K562 (cell line): ENCODE results near the gene ZNF330. TPM values are rescaled to one million over a fixed set of nuclear protein-coding genes. Genes with fewer than 3 reads are reported as not detected.

ENCODE experiments used
- CCNT2 ChIP-seq: IDR thresholded peaks from 2 replicates; pipeline ENCODE4 v1.6.1; 2011; ENCODE audit warnings: borderline replicate concordance, low read depth, mild to moderate bottlenecking, moderate library complexity, mixed read lengths, low read length; ENCODE audit not compliant: insufficient read length; ENCODE audit errors: extremely low read depth
- CREM ChIP-seq: IDR thresholded peaks from 2 replicates; pipeline ENCODE4 v1.6.1; 2014; ENCODE audit warnings: antibody characterized with exemption, low read depth
- EHMT2 ChIP-seq: fragments of 450-650 bp; IDR thresholded peaks from 2 replicates; pipeline ENCODE4 v1.6.1; 2018; ENCODE audit warnings: antibody characterized with exemption
- KAT8 ChIP-seq: fragments of 450-650 bp; IDR thresholded peaks from 2 replicates; pipeline ENCODE4 v1.6.1; 2016; ENCODE audit warnings: low read depth, mild to moderate bottlenecking
- MGA ChIP-seq: fragments of 450-650 bp; IDR thresholded peaks from 2 replicates; pipeline ENCODE4 v1.6.1; 2016; ENCODE audit warnings: mild to moderate bottlenecking, moderate library complexity
- NEUROD1 ChIP-seq: fragments of 150-350 bp; IDR thresholded peaks from 2 replicates; pipeline ENCODE4 v1.6.1; 2014; ENCODE audit warnings: borderline replicate concordance, low read length, low read depth; ENCODE audit not compliant: partially characterized antibody
- NFYB ChIP-seq: IDR thresholded peaks from 2 replicates; pipeline ENCODE4 v1.6.1; 2011; ENCODE audit warnings: mild to moderate bottlenecking, moderate library complexity; ENCODE audit not compliant: insufficient read length; ENCODE audit errors: extremely low read depth
- ZNF174 ChIP-seq: fragments of 250-450 bp; sonication (Bioruptor Pico); IDR thresholded peaks from 2 replicates; pipeline ENCODE4 v1.4.0; 2020; ENCODE audit warnings: mild to moderate bottlenecking
- ZSCAN32 ChIP-seq: fragments of 450-650 bp; formaldehyde crosslinking; IDR thresholded peaks from 2 replicates; pipeline ENCODE4 v1.4.0; 2020; ENCODE audit warnings: mild to moderate bottlenecking, moderate library complexity
- polyA plus RNA-seq, 8 experiments: library from polyadenylated mRNA; depleted of rRNA in 4 of 8; stranded (reverse) in 5 of 8; unstranded in 3 of 8; fragments of >200 nt; fragmentation: Nextera tagmentation in 2 of 8; fragmentation: Illumina TruSeq in 1 of 8; extraction: Ambion mirVana in 2 of 8; extraction: Trizol in 1 of 8; gene quantifications; 2 replicates each; pipeline versions ENCODE4 v1.2.1 to v1.2.3, GENCODE V29; 2011 to 2014; ENCODE audit warnings: inconsistent platforms in 1 of 8, missing spikeins in 1 of 8
- total RNA-seq, 7 experiments: library from RNA; depleted of rRNA in 6 of 7; stranded (reverse); fragments of >200 nt in 6 of 7; fragmentation: Illumina TruSeq in 2 of 7; extraction: Trizol in 2 of 7; gene quantifications; 2 replicates each; pipeline versions ENCODE4 v1.2.1 to v1.2.3, GENCODE V29; 2011 to 2021; ENCODE audit warnings: low replicate concordance in 1 of 7
- TF ChIP-seq, protein P1 (sequence below): fragments of 250-450 bp; sonication (Bioruptor Pico); IDR thresholded peaks from 2 replicates; pipeline ENCODE4 v1.8.0; 2021; ENCODE audit warnings: borderline replicate concordance, mild to moderate bottlenecking, moderate library complexity; ENCODE audit not compliant: poor library complexity, severe bottlenecking
- TF ChIP-seq, protein P2 (sequence below): fragments of 150-350 bp; conservative IDR thresholded peaks from 2 replicates; pipeline ENCODE4 v1.6.1; 2014; ENCODE audit warnings: low read length

Gene ZNF330
- total and polyA plus RNA-seq, 9 of the 15 experiments (the other 6 are each of a cell fraction or from before 2014, with no cell fraction given): 70.0 to 115 (median 92.0) TPM

DNA sequence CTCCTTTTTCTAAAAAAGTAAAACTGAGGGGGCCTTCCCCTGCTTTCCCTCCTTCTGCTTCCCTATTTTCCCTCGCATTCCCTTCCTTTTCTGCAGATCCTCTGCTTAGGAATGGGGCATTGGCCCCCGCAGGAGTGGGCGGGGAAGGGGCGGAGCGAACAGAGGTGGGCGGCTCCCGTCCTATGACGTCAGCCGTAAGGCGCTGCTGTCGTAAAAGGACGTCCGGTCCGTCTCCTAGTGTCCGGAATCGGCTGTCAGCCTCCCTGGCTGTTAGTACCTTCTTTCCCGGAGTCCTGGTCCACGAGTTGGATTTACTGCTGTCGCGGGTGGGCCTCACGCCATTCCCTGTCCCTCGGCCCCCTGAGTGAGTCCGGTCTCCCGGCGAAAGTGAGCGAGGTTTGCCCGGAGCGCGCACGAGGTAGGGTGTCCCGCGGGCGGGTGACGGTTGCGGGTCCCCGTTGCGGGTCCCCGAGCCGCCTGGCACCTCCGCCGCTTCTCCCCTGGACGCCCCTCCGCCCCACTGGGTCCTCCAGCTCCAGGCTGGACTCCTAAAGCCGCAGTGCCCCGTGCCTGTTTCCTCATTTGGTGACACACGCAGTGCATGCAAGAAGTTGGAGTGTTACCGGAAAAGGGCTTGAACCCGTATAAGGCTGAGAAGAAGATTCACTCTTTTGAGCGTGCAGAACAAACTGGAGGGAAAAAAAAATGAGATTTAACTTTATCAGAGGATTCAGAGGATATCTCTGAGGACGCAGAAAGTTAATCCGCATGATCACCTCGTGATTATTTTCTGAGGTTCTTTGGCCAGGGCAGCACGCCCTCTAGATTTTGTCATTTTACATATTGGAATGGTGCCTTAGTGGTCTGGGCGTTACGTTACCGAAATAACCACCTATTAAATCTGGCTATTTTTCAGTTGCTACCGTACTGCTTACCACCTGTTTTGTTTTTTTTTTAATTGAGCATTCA lies at the start of gene ZNF330 (continued):
- TF ChIP-seq MGA: 0 out of 2 replicates have a peak, but pooled peaks have one; percentile 24
- TF ChIP-seq, protein P1, sequence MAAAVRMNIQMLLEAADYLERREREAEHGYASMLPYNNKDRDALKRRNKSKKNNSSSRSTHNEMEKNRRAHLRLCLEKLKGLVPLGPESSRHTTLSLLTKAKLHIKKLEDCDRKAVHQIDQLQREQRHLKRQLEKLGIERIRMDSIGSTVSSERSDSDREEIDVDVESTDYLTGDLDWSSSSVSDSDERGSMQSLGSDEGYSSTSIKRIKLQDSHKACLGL (CRISPR knock-in tag): no peak
- no peak for TF ChIP-seq CCNT2
- TF ChIP-seq EHMT2: 0 out of 2 replicates have a peak, but pooled peaks have one; percentile 5
- no peak for TF ChIP-seq NEUROD1
- TF ChIP-seq ZSCAN32 (CRISPR knock-in tag): no peak
- no peak for TF ChIP-seq ZNF174
- TF ChIP-seq CREM: peak; percentile 97
- TF ChIP-seq, protein P2, sequence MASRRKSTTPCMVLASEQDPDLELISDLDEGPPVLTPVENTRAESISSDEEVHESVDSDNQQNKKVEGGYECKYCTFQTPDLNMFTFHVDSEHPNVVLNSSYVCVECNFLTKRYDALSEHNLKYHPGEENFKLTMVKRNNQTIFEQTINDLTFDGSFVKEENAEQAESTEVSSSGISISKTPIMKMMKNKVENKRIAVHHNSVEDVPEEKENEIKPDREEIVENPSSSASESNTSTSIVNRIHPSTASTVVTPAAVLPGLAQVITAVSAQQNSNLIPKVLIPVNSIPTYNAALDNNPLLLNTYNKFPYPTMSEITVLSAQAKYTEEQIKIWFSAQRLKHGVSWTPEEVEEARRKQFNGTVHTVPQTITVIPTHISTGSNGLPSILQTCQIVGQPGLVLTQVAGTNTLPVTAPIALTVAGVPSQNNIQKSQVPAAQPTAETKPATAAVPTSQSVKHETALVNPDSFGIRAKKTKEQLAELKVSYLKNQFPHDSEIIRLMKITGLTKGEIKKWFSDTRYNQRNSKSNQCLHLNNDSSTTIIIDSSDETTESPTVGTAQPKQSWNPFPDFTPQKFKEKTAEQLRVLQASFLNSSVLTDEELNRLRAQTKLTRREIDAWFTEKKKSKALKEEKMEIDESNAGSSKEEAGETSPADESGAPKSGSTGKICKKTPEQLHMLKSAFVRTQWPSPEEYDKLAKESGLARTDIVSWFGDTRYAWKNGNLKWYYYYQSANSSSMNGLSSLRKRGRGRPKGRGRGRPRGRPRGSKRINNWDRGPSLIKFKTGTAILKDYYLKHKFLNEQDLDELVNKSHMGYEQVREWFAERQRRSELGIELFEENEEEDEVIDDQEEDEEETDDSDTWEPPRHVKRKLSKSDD: no peak
- no peak for TF ChIP-seq KAT8
- TF ChIP-seq NFYB: no peak
